HG03045 (cell line): Measurements from ENCODE around the gene PRG3.
"Not testable (repeated sequence)": the region's sequence is repeated elsewhere in the genome, so short reads cannot be mapped to it uniquely, and the experiment has no call there.

Experiments
- ATAC-seq: cut with Tn5 transposase; IDR thresholded peaks from one replicate; pipeline ENCODE4 v1.9.1; 2021; ENCODE audit warnings: mild to moderate bottlenecking, moderate library complexity; ENCODE audit not compliant: unreplicated experiment

PRG3 gene

GRCh38 chr11:57342702-57343101 lies 38.2 kb downstream of the PRG3 start:
- no peak for ATAC-seq

DNA sequence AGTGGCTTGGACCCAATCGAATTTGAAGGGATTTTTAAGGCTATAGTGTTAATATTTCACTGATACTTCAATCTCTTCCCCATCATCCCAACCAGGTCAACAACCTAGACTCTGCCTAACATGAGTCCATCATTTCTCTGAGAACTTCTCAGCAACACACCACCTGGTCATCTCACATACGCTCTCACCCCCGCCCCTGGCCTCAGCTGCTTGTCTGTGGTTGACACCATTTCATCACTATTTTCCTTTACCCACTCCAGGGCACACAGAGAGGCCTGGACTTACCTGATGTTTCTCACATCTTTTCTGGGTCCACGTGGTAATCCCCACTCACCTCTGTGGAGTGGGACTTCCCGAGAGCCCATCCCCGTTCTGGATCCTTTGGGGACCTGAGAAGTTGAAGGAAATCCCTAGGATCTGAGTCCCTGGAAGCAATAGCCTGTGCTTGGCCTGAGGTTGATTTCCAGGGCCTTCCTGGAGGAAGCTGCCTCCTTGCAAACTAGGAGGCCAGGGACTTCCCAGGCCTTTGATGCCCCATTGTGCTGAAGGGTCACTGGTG lies 39.6 kb downstream of the PRG3 start:
- ATAC-seq = no peak

DNA sequence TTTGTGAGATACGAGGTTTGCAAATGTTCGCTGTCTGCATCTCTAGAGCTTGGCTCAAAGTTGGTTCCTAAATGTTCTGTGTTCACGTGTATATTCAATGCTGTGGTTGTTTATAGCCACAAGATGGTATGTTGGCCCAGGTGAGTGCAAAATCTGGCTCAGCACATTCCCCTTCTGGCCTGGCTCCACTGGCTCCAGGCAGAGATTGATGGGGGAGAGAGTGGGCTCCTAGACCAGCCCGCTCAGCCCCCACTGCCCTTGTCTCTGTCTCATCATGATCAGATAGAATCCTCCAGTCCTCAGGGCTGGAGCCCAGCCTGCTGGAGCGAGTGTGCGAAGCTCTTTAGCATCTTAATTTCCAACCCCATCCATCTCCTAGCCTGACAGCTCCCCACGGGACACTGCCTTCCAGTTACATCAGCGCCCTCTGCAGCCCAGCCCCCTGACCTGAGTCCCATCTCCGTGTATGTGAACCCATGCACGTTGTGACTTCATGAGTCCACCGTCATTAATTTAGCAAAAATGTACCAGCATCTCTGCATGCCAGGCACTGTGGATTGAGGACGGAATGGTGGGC lies 40.8 kb downstream of the PRG3 start:
- no peak for ATAC-seq

GRCh38 chr11:57339328-57339727 lies 41.6 kb downstream of the PRG3 start:
- no peak for ATAC-seq

- ATAC-seq = no peak
Measured at GRCh38 chr11:57338142-57338541, 42.8 kb downstream of the PRG3 start, which contains the start of gene P2RX3. Gene P2RX3 (plus strand): TSS chr11:57338352. CDS start chr11:57338551, 199 bp downstream.

DNA sequence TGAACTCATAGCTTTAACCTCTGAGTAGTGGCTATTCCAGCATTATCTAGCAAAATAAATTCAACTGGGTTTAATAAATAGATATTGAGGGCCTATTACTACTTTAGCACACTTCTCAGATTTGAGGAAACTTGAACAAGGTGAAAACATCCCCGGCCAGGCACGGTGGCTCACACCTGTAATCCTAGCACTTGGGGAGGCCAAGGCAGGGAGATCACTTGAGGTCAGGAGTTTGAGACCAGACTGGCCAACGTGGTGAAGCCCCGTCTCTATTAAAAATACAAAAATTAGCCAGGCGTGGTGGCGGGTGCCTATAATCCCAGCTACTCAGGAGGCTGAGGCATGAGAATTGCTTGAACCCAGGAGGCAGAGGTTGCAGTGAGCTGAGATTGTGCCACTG lies 44.1 kb downstream of the PRG3 start:
- ATAC-seq = not testable (repeated sequence)

DNA sequence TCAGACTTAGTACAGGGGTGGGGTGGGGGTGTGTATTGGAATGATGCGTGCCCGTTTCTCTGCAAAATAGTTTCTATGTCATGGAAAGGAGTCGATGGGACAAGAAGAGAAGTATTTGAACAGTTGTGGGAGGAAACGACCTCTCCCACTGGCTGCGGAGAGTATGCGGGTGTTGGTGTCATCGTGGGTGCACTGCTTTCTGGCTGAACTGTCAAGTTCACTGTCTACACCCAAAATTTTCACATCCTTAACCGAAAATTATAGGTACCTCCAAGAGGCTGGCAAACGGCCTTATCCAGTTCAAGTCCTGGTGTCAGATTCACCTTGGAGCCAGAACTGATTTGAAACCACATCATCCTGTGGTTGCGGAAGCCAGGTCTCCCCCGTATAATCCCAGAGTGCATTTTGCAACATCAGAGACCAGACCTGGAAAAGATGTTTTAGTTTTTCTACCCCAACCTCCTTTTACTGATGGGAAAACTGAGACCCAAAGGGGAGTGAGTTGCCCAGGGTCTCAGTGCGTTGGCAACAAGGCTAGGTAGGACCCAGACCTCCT lies 44.8 kb downstream of the PRG3 start:
- ATAC-seq = no peak

DNA sequence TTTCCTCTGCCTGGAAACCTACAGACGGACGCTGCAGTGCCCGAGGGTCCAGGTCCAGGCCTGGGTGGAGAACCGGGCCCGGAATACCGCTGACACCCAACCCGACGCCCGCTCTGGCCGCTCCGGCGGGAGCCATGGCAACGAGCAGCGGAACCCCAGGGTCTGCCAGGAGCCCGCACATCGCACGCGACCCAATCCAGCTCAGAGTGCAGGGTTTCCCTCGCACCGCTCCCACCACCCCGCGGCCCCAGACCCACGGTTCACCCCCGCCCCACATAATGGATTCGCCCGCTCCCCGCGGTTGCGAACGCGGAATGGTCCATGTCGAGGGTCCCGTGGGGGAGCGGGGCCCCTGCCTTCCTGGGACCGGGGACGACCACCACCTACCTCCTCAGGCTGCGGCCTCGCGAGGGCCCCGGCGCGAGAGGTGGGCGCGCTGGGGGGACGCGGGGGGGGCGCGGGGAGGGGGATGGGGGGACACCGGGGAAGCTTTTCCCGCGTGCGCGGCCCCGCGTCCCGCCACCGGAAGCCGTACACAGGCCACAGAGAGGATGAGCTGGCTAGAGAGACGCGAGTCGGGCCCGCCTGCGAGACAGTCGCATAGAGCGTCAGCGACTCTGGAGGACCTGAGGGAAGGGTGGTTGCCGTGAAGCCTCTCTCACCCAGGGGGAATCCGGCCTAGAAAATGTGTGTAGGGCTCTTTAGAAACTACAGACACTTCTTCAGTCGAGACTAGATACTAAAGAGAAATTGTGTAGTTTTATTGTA lies 45.4 kb downstream of the PRG3 start, which contains the start of gene SSRP1:
TSS of gene SSRP1 (minus strand) at position 550 of the 768 bp plus-strand sequence. CDS start 771 bp downstream, outside the sequence.
- ATAC-seq = peak; percentile 99

DNA sequence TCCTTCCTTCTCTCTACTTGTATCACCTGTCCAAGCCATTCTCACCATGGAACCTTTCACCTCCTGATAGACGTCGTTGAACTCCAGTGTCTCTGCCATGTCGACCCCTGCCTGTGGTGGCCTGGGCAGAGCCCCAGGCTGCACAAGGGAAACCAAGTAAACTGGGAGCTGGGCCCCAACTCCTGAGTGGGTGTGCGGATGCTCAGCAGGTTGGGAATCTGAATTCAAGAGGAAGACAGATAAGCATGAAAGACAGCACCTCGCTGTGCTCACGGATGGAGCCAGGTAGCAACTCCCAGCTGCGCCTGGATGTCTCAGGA lies 46.0 kb downstream of the PRG3 start:
- no peak for ATAC-seq

DNA sequence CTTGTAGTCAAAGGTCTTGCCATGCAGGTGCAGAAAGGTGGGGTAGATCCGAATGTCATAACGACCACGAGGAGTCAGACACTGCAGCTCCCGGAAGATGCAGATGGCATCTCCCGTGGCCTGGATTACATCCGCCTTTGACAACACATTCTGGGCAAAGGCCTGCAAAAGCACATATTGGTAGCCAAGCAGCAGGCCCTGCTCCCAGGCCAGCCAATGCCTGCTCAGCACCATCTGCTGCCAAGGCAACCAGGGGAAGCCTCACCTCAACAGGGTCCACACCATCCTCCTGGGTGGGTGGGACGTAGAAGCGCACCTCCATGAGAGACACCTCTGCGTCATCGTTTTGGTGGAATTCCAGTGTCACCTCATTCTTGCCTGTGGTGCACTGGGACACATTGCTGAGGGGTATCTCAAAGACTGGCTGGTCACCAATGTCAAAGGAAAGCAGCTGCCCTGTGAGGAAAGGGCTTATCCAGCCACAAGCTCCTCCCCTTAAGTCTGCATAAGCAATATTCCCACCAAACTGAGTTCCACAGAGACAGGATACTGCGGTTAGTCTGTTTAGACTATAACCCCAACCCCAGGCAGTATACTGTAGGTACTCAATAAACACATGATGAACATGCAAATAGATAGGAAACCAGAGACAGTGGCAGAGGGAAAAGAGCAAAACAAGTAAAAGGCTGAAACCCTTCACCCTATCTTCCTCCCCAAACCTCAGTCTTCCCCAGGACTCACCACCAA lies 48.1 kb downstream of the PRG3 start:
- no peak for ATAC-seq

DNA sequence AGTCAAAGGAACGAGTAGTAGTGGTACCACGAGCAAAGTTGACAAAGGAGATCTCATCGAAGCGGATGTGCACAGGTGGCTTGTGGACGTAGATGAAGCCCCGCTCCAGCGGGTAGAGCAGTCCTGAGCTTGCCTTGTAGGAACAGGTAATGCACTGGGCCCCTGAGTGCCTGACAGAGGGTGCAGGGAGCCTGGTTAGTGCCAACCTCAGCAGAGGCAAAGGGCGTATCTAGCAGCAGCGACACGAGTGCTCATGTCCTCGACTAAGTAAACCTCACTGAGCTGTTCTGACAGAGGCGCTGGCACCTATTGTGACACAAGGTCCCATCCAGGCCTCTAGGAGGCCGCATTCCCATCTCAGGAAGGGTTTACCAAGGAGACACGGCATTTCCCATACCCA lies 49.2 kb downstream of the PRG3 start:
- ATAC-seq = no peak

DNA sequence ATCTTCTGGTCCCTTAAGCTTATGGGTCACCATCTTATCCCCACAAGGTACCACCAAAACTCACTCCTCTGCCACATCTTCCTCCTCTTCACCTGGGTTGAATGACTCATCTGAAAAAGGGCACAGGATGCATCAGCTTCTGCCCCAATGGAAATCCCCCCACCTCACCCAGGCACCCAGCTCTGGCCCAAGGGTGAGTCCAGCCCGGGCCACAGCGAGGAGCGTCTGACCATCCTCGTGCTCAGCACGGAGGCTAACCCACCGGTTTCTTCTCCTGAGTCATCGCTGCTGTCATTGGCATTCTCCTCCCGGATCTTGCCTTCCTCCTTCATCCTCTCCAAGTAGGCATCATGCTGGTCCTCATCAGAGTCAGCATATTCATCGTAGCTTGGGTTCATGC lies 50.9 kb downstream of the PRG3 start:
- ATAC-seq = no peak

GRCh38 chr11:57327721-57328120 lies 53.2 kb downstream of the PRG3 start:
- ATAC-seq = no peak
